Measurements from ENCODE around the gene SUCO. TPM values are rescaled to one million over a fixed set of nuclear protein-coding genes. Genes with fewer than 3 reads are reported as not detected.

SUCO gene
- total RNA-seq, 4 donors from 2014 or later = 39.6 to 61.8 (median 44.5) TPM

DNA sequence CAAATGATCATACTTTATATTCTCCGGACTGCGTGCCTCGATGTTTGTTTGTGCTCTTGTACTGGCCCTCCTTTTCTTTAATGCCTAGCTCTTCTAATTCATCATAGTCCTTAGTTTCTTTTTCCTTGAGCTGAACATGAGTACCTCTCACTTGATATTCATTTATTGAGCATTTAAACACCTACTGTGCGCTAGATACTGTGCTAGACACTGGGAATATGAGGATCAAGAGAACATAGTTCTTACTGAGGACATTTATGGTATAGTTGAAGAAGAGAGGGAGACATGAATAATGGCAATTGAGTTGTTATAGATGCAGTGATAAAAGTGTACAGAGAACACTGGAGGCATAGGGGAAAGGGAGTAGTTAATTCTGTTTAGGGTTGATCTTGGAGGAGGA, 22.0 kb downstream of the SUCO start:
- no peak for DNase-seq (ENCODE audit: low spot score)
- TF ChIP-seq, protein P1, sequence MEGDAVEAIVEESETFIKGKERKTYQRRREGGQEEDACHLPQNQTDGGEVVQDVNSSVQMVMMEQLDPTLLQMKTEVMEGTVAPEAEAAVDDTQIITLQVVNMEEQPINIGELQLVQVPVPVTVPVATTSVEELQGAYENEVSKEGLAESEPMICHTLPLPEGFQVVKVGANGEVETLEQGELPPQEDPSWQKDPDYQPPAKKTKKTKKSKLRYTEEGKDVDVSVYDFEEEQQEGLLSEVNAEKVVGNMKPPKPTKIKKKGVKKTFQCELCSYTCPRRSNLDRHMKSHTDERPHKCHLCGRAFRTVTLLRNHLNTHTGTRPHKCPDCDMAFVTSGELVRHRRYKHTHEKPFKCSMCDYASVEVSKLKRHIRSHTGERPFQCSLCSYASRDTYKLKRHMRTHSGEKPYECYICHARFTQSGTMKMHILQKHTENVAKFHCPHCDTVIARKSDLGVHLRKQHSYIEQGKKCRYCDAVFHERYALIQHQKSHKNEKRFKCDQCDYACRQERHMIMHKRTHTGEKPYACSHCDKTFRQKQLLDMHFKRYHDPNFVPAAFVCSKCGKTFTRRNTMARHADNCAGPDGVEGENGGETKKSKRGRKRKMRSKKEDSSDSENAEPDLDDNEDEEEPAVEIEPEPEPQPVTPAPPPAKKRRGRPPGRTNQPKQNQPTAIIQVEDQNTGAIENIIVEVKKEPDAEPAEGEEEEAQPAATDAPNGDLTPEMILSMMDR (IDR thresholded peaks at IDR 0.05) = no peak
- ATAC-seq (ENCODE audit: low FRiP score) = no peak

DNA sequence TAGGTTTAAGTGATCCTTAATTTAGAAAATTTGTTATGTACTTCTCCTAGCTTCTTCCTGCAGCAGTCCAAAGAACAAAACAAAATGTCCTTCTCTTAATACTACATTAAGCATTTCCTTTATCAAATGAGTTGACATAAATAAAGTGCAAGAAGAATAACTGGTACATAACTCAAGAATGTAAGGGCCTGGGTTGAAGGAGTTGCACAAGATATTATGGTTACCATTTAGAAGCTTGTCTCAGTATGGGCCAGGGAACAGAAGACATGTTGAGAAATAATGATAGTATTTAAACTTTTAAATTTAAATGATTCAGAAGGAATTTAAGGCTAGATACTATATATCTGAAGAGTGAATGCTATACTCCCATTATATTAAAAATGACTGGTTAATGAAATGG, 23.5 kb downstream of the SUCO start:
- ATAC-seq (ENCODE audit: low FRiP score) (no peak), DNase-seq (ENCODE audit: low spot score) (no peak)
- TF ChIP-seq, protein P1 (IDR thresholded peaks at IDR 0.05) = no peak

DNA sequence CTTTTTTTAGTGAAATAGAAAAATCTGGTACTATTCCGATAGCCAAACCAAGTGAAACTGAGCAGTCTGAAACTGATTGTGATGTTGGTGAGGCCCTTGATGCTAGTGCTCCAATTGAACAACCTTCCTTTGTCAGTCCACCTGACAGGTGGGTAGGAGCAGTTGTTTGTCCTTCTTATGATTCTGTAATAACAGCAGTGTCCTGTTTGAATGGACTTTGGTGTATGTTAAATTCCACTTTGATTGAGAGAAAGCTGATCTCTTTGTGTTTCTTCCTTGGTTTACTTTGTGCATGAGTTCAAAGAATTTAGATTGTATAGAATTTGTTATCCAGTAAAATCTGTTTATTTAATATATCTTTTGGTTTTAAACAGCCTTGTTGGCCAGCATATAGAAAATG, 24.3 kb downstream of the SUCO start:
- DNase-seq (ENCODE audit: low spot score) (no peak), ATAC-seq (ENCODE audit: low FRiP score) (no peak)
- TF ChIP-seq, protein P1 (IDR thresholded peaks at IDR 0.05) = no peak

DNA sequence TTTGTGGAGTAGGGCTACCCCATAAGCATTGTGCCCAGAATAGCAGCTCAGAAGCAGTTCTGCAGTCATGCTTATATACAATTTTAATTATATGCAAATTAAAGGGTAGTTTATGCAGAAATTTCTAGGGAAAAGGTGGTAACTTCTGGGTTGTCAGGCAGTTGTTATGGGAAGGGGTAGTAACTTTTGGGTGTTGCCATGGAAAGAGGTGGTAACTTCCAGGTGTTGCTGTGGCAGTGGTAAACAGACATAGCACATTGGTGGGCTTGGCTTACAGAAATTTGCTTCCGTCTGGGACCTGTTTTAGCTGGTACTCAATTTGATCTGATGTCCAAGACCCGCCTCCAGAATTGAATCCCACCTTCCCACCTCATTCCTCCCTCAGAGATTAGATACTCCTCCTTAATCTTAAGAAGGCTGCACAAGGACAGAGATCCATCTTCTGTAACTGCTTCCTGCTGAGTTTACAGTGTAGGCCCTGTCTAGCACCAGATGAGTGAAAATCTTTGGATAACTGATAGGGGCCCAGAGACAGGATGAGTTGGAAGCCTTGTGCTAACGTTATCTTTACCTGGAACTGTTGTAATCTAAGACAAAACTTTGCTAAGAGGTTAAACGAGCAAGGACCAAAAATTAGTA, 26.7 kb downstream of the SUCO start:
- DNase-seq (ENCODE audit: low spot score) (no peak), ATAC-seq (ENCODE audit: low FRiP score) (no peak)
- TF ChIP-seq, protein P1 (IDR thresholded peaks at IDR 0.05) = no peak

DNA sequence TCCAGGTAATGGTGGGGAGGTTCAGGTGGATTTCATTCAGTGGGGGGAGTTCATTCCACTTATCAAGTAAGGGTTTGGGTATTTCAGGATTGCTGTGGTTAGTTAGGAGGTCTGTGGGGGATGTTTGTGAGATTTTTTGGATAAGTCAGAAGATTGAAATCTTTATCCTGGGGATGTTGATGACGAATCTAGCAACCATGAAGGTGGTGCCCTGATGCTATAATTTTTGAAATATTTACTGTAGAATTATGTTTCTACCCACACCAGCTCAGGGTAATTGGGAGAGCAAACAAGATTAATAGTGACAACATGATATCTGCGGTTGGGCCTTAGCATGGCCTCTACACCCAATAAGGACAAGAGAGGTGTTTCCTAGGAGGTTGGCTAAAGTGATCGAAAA, 28.3 kb downstream of the SUCO start:
- ATAC-seq (ENCODE audit: low FRiP score) (no peak), DNase-seq (ENCODE audit: low spot score) (no peak)
- TF ChIP-seq, protein P1 (IDR thresholded peaks at IDR 0.05) = no peak

DNA sequence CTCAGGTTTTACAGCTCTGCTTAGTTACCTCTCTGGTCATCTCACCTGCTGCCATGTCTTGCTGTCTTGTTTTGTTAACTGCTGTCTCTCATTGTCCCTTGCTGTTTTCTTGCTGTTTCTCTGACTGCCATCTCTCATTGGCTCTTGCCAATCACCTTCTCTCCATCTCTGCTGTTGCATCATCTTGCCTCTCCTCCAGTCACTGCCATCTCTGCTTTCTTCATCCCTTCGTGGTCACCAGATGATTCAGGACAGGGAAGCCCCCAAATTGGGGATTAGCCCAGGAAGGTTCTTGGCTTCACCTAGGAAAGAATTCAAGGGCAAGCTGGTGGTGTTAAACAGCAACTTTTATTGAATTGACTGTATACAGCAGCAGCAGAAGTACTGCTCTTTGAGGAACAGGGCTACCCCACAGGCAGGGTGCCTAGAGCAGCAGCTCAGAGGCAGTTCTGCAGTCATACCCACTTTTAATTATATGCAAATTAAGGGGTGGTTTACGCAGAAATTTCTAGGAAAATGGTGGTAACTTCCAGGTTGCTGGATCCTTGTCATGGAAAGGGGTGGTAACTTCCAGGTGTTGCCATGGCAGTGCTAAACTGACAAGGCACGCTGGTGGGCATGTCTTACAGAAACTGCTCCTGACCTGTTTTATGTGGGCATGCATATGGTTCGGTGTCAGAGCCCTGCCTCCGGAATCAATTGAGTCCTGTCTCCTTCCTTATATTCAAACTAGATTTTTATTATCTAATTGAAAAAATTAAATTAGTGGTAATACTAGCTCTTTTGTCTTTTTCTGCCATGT, 33.4 kb downstream of the SUCO start:
- TF ChIP-seq, protein P1 (IDR thresholded peaks at IDR 0.05) = no peak
- DNase-seq (ENCODE audit: low spot score) (no peak), ATAC-seq (ENCODE audit: low FRiP score) (no peak)

DNA sequence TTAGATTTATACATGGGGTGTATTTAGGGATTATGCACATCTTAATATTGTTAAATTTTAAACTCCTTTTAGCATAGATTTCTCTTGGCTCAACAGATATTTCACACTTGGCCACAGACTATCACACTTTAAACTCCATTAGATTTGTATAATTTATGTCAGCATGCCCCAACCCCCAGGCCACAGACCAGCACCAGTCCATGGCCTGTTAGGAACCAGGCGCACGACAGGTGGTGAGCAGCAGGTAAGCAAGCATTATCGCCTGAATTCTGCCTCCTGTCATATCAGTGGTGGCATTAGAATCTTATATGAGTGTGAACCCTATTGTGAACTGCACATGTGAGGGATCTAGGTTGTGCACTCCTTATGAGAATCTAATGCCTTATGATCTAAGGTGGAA, 34.8 kb downstream of the SUCO start:
- TF ChIP-seq, protein P1 (IDR thresholded peaks at IDR 0.05) = no peak
- DNase-seq (ENCODE audit: low spot score) (no peak), ATAC-seq (ENCODE audit: low FRiP score) (no peak)

Measured in omental fat pad (tissue), 4 donors.